OCI-LY1 (cell line): ENCODE results near the gene MCFD2.

Experiments
- H2AFZ ChIP-seq: fragments of 200-600 bp; sonication (generic), shearing (Covaris generic); 2 replicates; pipeline ENCODE4 v1.6.0; 2014; ENCODE audit warnings: antibody characterized with exemption, mild to moderate bottlenecking, low read length
- H3F3A ChIP-seq: fragments of 200-600 bp; sonication (generic), shearing (Covaris generic); 2 replicates; pipeline ENCODE4 v1.6.0; 2014; ENCODE audit warnings: mild to moderate bottlenecking, antibody characterized with exemption, low read length, moderate library complexity; ENCODE audit not compliant: insufficient read depth
- H3K27ac ChIP-seq: fragments of 200-600 bp; sonication (generic); 2 replicates; pipeline ENCODE4 v1.5.1; 2014; ENCODE audit warnings: low read length, mixed run types, mild to moderate bottlenecking, low read depth; ENCODE audit not compliant: poor library complexity, severe bottlenecking
- H3K27me3 ChIP-seq: fragments of 200-600 bp; sonication (generic); 2 replicates; pipeline ENCODE4 v1.6.0; 2014; ENCODE audit warnings: antibody characterized with exemption, mild to moderate bottlenecking, low read length, moderate library complexity; ENCODE audit not compliant: insufficient read depth
- H3K36me3 ChIP-seq: fragments of 200-600 bp; sonication (generic); 2 replicates; pipeline ENCODE4 v1.6.1; 2014; ENCODE audit warnings: mild to moderate bottlenecking, antibody characterized with exemption, low read length, moderate library complexity, mixed read lengths; ENCODE audit not compliant: insufficient read depth
- H3K4me1 ChIP-seq: fragments of 200-600 bp; sonication (generic); 2 replicates; pipeline ENCODE4 v1.5.1; 2014; ENCODE audit warnings: mild to moderate bottlenecking, low read length, moderate library complexity; ENCODE audit not compliant: insufficient read depth, severe bottlenecking
- H3K4me2 ChIP-seq: fragments of 200-600 bp; sonication (generic), shearing (Covaris generic); 2 replicates; pipeline ENCODE4 v1.6.1; 2014; ENCODE audit warnings: low read length
- H3K4me3 ChIP-seq: fragments of 200-600 bp; sonication (generic); 2 replicates; pipeline ENCODE4 v1.5.1; 2014; ENCODE audit warnings: low read length, low read depth, mild to moderate bottlenecking, mixed read lengths; ENCODE audit not compliant: poor library complexity, severe bottlenecking
- H3K79me2 ChIP-seq: fragments of 200-600 bp; shearing (Covaris generic); 2 replicates; pipeline ENCODE4 v1.6.1; 2016; ENCODE audit warnings: mixed run types, low read length, mixed read lengths; ENCODE audit not compliant: insufficient read depth
- H3K9ac ChIP-seq: fragments of 200-600 bp; sonication (generic), shearing (Covaris generic); 2 replicates; pipeline ENCODE4 v1.6.1; 2014; ENCODE audit warnings: mild to moderate bottlenecking, low read length, mixed read lengths
- H3K9me2 ChIP-seq: fragments of 200-600 bp; sonication (generic), shearing (Covaris generic); 2 replicates; pipeline ENCODE4 v1.6.1; 2014; ENCODE audit warnings: low read depth, mild to moderate bottlenecking, low read length, mixed read lengths
- H3K9me3 ChIP-seq: fragments of 200-600 bp; shearing (Covaris generic); 2 replicates; pipeline ENCODE4 v1.6.1; 2014; ENCODE audit warnings: low read length, mixed read lengths
- H4K20me1 ChIP-seq: fragments of 200-600 bp; sonication (generic), shearing (Covaris generic); 2 replicates; pipeline ENCODE4 v1.6.0; 2016; ENCODE audit warnings: mild to moderate bottlenecking, low read length; ENCODE audit not compliant: insufficient read depth
- EZH2 ChIP-seq: fragments of 200-600 bp; sonication (generic), shearing (Covaris generic); IDR thresholded peaks from 2 replicates; pipeline ENCODE4 v1.8.0; 2017; ENCODE audit warnings: borderline replicate concordance, mixed run types, mild to moderate bottlenecking, antibody characterized with exemption, low read length, moderate library complexity, mixed read lengths
- TF ChIP-seq, protein P1 (sequence below): fragments of 200-600 bp; sonication (generic), shearing (Covaris generic); IDR thresholded peaks from 2 replicates; pipeline ENCODE4 v1.5.1; 2017; ENCODE audit warnings: mild to moderate bottlenecking, antibody characterized with exemption, low read length, moderate library complexity, mixed read lengths

MCFD2 gene

GRCh38 chr2:46943881-46944798, 28.5 kb upstream of the MCFD2 start:
- H2AFZ ChIP-seq = no peak overlapping the region
- H3K4me1 ChIP-seq = peaks cover 79% of the 10 kb centered on the region
- H4K20me1 ChIP-seq = no peaks in the 10 kb centered on the region
- H3K36me3 ChIP-seq = peaks cover 25% of the 10 kb centered on the region; the same call in 1 of the 2 replicates
- H3K27ac ChIP-seq = peak overlapping the region; percentile 92
- H3K79me2 ChIP-seq = peaks cover 67% of the 10 kb centered on the region
- H3F3A ChIP-seq = no peaks in the 10 kb centered on the region
- peak overlapping the region; percentile 84 for H3K4me3 ChIP-seq
- no peaks in the 10 kb centered on the region for H3K27me3 ChIP-seq
- no peaks in the 10 kb centered on the region for H3K9me3 ChIP-seq
- no peaks in the 10 kb centered on the region for H3K9me2 ChIP-seq
- H3K9ac ChIP-seq = peak overlapping the region; percentile 93
- no peak for TF ChIP-seq EZH2
- TF ChIP-seq, protein P1, sequence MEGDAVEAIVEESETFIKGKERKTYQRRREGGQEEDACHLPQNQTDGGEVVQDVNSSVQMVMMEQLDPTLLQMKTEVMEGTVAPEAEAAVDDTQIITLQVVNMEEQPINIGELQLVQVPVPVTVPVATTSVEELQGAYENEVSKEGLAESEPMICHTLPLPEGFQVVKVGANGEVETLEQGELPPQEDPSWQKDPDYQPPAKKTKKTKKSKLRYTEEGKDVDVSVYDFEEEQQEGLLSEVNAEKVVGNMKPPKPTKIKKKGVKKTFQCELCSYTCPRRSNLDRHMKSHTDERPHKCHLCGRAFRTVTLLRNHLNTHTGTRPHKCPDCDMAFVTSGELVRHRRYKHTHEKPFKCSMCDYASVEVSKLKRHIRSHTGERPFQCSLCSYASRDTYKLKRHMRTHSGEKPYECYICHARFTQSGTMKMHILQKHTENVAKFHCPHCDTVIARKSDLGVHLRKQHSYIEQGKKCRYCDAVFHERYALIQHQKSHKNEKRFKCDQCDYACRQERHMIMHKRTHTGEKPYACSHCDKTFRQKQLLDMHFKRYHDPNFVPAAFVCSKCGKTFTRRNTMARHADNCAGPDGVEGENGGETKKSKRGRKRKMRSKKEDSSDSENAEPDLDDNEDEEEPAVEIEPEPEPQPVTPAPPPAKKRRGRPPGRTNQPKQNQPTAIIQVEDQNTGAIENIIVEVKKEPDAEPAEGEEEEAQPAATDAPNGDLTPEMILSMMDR = no peak
- peak overlapping the region; percentile 87 for H3K4me2 ChIP-seq

- Histone ChIP-seq H3K27ac (peak overlapping the region; percentile 92), H4K20me1 (no peaks in the 10 kb centered on the region), H3K9me2 (no peaks in the 10 kb centered on the region), H2AFZ (no peak overlapping the region), H3K9ac (peak overlapping the region; percentile 93), H3K27me3 (no peaks in the 10 kb centered on the region), H3K79me2 (peaks cover 57% of the 10 kb centered on the region), H3F3A (no peaks in the 10 kb centered on the region), H3K4me2 (peak overlapping the region; percentile 87), H3K36me3 (peaks cover 19% of the 10 kb centered on the region; the same call in 1 of the 2 replicates), H3K4me1 (peaks cover 68% of the 10 kb centered on the region), H3K9me3 (no peaks in the 10 kb centered on the region), H3K4me3 (peak overlapping the region; percentile 84)
- no peak for TF ChIP-seq EZH2
- TF ChIP-seq, protein P1 = no peak
These were observed 27.5 kb upstream of the MCFD2 start for GRCh38 chr2:46942891-46943626.

- H3K9me2 ChIP-seq = no peaks in the 10 kb centered on the region
- peak overlapping the region; percentile 87 for H3K4me2 ChIP-seq
- no peaks in the 10 kb centered on the region for H3F3A ChIP-seq
- H2AFZ ChIP-seq = no peak overlapping the region
- peaks cover 19% of the 10 kb centered on the region; the same call in 1 of the 2 replicates for H3K36me3 ChIP-seq
- H3K9ac ChIP-seq = peak overlapping the region; percentile 93
- no peaks in the 10 kb centered on the region for H3K27me3 ChIP-seq
- peak overlapping the region; percentile 84 for H3K4me3 ChIP-seq
- peaks cover 68% of the 10 kb centered on the region for H3K4me1 ChIP-seq
- H4K20me1 ChIP-seq = no peaks in the 10 kb centered on the region
- H3K27ac ChIP-seq = peak overlapping the region; percentile 92
- TF ChIP-seq, protein P1 = no peak
- no peak for TF ChIP-seq EZH2
- peaks cover 48% of the 10 kb centered on the region for H3K79me2 ChIP-seq
- H3K9me3 ChIP-seq = no peaks in the 10 kb centered on the region
These were observed 26.5 kb upstream of the MCFD2 start for GRCh38 chr2:46942143-46942526.
